ENCODE measurements around the gene CDH10.

- TF ChIP-seq CTCF (conservative IDR thresholded peaks at IDR 0.05; ENCODE audit: low read length) (no peak), EZH2phosphoT487 (IDR thresholded peaks at IDR 0.05; ENCODE audit: borderline replicate concordance) (no peak)
Observed at GRCh38 chr5:24606971-24607370, 37.8 kb downstream of the CDH10 start.
